ENCODE measurements around the gene USH1G.
A peak's percentile ranks its signal among the peaks of the same experiment; 100 is the strongest.

Gene USH1G

DNA sequence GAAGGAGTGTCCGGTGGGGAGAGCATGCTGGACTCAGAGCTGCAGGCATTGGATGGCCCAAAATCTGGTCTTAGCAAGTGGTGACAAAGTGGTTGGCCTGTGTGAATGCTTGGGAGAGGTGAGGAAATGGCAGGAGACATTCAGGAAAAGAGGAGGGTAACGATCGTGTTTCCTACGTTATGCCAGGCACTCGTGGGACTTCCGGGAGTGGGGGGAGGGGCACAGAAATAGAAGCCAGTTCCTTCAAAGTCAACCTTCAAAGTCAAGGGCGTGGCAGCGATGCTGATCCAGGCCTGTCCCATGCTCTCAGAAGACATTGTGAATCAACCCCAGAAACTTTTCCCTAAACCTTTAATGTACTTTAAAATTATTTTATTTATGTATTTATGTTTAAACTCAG, 16.5 kb upstream of the USH1G start:
- H3K4me1 ChIP-seq (ENCODE audit: control insufficient read depth in 1 of 2, insufficient read depth in 2 of 2, low read length in 2 of 2): peaks cover 0 to 11% of the 10 kb centered on the region in 2 donors
- H3K36me3 ChIP-seq (ENCODE audit: control insufficient read depth in 1 of 2, insufficient read depth in 2 of 2, low read length in 2 of 2): no peaks in the 10 kb centered on the region
- no peaks in the 10 kb centered on the region for H3K9me3 ChIP-seq (ENCODE audit: control insufficient read depth in 1 of 2, low read length in 2 of 2)
- H3K27ac ChIP-seq (ENCODE audit: low read length): no peak overlapping the region
- peaks cover 32% of the 10 kb centered on the region for H3K27me3 ChIP-seq (ENCODE audit: low read depth, low read length)
- H3K4me3 ChIP-seq (ENCODE audit: low read depth in 1 of 2, low read length in 2 of 2): no peak overlapping the region

DNA sequence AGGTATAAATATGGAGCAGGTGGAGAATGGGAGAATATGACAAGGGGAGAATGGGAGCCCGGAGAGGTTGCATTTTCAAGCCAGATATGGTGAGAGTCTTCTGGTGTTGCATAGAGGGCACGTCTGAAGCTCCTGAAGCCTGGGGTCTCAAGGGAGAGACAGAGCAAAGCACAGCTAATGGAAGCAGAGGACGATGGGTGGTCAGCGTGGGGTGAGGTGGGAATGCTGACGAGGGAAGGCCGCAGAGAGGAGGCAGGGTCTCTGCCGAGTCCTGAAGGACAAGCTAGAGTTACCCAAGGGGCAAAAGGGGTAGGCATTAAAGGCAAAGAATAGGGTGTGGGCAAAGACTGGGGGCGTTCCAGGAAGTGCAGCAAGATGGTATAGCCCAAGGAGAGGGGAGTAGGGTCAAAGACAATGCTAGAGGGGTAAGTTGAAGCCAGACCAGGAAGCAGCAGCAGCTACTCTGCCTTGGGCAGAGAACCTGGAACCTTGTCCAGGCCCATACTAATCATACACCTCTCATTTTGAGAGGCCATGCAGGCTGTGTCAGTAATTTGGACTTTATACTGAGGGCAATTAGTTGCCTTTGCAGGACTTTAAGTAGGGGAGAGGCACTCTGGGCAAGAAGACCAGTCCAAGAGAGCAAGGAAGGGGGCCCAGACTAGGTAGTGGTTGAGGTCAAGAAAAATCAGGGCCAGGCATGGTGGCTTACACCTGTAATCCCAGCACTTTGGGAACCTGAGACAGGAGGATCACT, 15.3 kb upstream of the USH1G start:
- Histone ChIP-seq H3K9me3 (ENCODE audit: control insufficient read depth in 1 of 2, low read length in 2 of 2) (no peaks in the 10 kb centered on the region), H3K27ac (ENCODE audit: low read length) (no peak overlapping the region), H3K4me1 (ENCODE audit: control insufficient read depth in 1 of 2, insufficient read depth in 2 of 2, low read length in 2 of 2) (peaks cover 0 to 11% of the 10 kb centered on the region in 2 donors), H3K27me3 (ENCODE audit: low read depth, low read length) (peaks cover 36% of the 10 kb centered on the region), H3K36me3 (ENCODE audit: control insufficient read depth in 1 of 2, insufficient read depth in 2 of 2, low read length in 2 of 2) (no peaks in the 10 kb centered on the region), H3K4me3 (ENCODE audit: low read depth in 1 of 2, low read length in 2 of 2) (no peak overlapping the region)

GRCh38 chr17:74937064-74938051, 14.3 kb upstream of the USH1G start:
- H3K27ac ChIP-seq (ENCODE audit: low read length): no peak overlapping the region
- H3K27me3 ChIP-seq (ENCODE audit: low read depth, low read length): peaks cover 40% of the 10 kb centered on the region
- H3K9me3 ChIP-seq (ENCODE audit: control insufficient read depth in 1 of 2, low read length in 2 of 2): no peaks in the 10 kb centered on the region
- H3K4me3 ChIP-seq (ENCODE audit: low read depth in 1 of 2, low read length in 2 of 2): no peak overlapping the region
- H3K4me1 ChIP-seq (ENCODE audit: control insufficient read depth in 1 of 2, insufficient read depth in 2 of 2, low read length in 2 of 2): peaks cover 0 to 11% of the 10 kb centered on the region in 2 donors
- H3K36me3 ChIP-seq (ENCODE audit: control insufficient read depth in 1 of 2, insufficient read depth in 2 of 2, low read length in 2 of 2): no peaks in the 10 kb centered on the region

DNA sequence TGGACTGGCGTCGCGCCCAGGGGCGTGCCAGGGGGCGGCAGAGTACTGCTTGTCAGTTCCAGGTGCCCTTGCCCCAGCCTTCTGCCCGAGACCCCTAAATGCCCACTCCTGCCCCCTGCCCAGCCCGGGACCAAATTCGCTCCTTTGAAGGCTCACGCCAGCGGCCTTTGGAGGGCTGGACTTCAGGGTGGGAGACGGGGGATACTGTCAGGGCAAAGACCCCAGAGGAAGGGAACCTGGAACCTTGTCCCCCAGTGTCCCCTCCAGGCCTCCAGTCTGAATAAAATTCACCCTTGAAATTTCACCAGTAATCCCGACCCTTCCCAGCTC, 13.4 kb upstream of the USH1G start:
- H3K4me1 ChIP-seq (ENCODE audit: control insufficient read depth in 1 of 2, insufficient read depth in 2 of 2, low read length in 2 of 2): peaks cover 0 to 11% of the 10 kb centered on the region in 2 donors
- H3K27ac ChIP-seq (ENCODE audit: low read length): no peak overlapping the region
- H3K27me3 ChIP-seq (ENCODE audit: low read depth, low read length): peaks cover 40% of the 10 kb centered on the region
- H3K4me3 ChIP-seq (ENCODE audit: low read depth in 1 of 2, low read length in 2 of 2): peak overlapping the region in 1 of 2 donors; percentile 25
- H3K36me3 ChIP-seq (ENCODE audit: control insufficient read depth in 1 of 2, insufficient read depth in 2 of 2, low read length in 2 of 2): no peaks in the 10 kb centered on the region
- no peaks in the 10 kb centered on the region for H3K9me3 ChIP-seq (ENCODE audit: control insufficient read depth in 1 of 2, low read length in 2 of 2)

- no peaks in the 10 kb centered on the region for H3K36me3 ChIP-seq (ENCODE audit: control insufficient read depth in 1 of 2, insufficient read depth in 2 of 2, low read length in 2 of 2)
- peaks cover 40% of the 10 kb centered on the region for H3K27me3 ChIP-seq (ENCODE audit: low read depth, low read length)
- peak within 1 kb of the TSS in 1 of 2 donors; percentile 25 for H3K4me3 ChIP-seq (ENCODE audit: low read depth in 1 of 2, low read length in 2 of 2)
- H3K4me1 ChIP-seq (ENCODE audit: control insufficient read depth in 1 of 2, insufficient read depth in 2 of 2, low read length in 2 of 2): peaks cover 0 to 11% of the 10 kb centered on the region in 2 donors
- no peaks in the 10 kb centered on the region for H3K9me3 ChIP-seq (ENCODE audit: control insufficient read depth in 1 of 2, low read length in 2 of 2)
- H3K27ac ChIP-seq (ENCODE audit: low read length): no peak within 1 kb of the TSS
Observed at GRCh38 chr17:74935585-74936469, 12.8 kb upstream of the USH1G start, which contains the start of gene OTOP3. OTOP3 (plus strand) TSS chr17:74935898; CDS start chr17:74935922, 24 bp downstream.

- Histone ChIP-seq H3K27me3 (ENCODE audit: low read depth, low read length) (peaks cover 40% of the 10 kb centered on the region), H3K4me1 (ENCODE audit: control insufficient read depth in 1 of 2, insufficient read depth in 2 of 2, low read length in 2 of 2) (peaks cover 0 to 11% of the 10 kb centered on the region in 2 donors), H3K4me3 (ENCODE audit: low read depth in 1 of 2, low read length in 2 of 2) (no peak overlapping the region), H3K36me3 (ENCODE audit: control insufficient read depth in 1 of 2, insufficient read depth in 2 of 2, low read length in 2 of 2) (no peaks in the 10 kb centered on the region), H3K27ac (ENCODE audit: low read length) (no peak overlapping the region), H3K9me3 (ENCODE audit: control insufficient read depth in 1 of 2, low read length in 2 of 2) (no peaks in the 10 kb centered on the region)
Observed at GRCh38 chr17:74935048-74935447, 12.0 kb upstream of the USH1G start.

DNA sequence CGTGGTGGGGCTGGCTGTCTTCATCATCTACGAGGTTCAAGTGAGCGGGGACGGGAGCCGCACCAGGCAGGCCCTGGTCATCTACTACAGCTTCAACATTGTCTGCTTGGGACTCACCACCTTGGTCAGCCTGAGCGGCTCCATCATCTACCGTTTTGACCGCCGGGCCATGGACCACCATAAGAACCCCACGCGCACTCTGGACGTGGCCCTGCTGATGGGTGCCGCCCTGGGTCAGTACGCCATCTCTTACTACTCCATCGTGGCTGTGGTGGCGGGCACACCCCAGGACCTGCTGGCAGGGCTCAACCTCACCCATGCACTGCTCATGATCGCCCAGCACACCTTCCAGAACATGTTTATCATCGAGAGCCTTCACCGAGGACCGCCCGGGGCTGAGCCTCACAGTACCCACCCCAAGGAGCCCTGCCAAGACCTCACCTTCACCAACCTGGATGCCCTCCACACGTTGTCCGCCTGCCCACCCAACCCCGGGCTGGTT, 7.5 kb upstream of the USH1G start:
- Histone ChIP-seq H3K27ac (ENCODE audit: low read length) (no peak overlapping the region), H3K4me3 (ENCODE audit: low read depth in 1 of 2, low read length in 2 of 2) (no peak overlapping the region), H3K9me3 (ENCODE audit: control insufficient read depth in 1 of 2, low read length in 2 of 2) (no peaks in the 10 kb centered on the region), H3K36me3 (ENCODE audit: control insufficient read depth in 1 of 2, insufficient read depth in 2 of 2, low read length in 2 of 2) (no peaks in the 10 kb centered on the region), H3K4me1 (ENCODE audit: control insufficient read depth in 1 of 2, insufficient read depth in 2 of 2, low read length in 2 of 2) (peaks cover 0 to 3% of the 10 kb centered on the region in 2 donors), H3K27me3 (ENCODE audit: low read depth, low read length) (peaks cover 33% of the 10 kb centered on the region)

GRCh38 chr17:74928786-74929185, 5.7 kb upstream of the USH1G start:
- peaks cover 0 to 10% of the 10 kb centered on the region in 2 donors for H3K4me1 ChIP-seq (ENCODE audit: control insufficient read depth in 1 of 2, insufficient read depth in 2 of 2, low read length in 2 of 2)
- H3K9me3 ChIP-seq (ENCODE audit: control insufficient read depth in 1 of 2, low read length in 2 of 2): no peaks in the 10 kb centered on the region
- H3K27ac ChIP-seq (ENCODE audit: low read length): no peak overlapping the region
- no peak overlapping the region for H3K4me3 ChIP-seq (ENCODE audit: low read depth in 1 of 2, low read length in 2 of 2)
- H3K27me3 ChIP-seq (ENCODE audit: low read depth, low read length): peaks cover 42% of the 10 kb centered on the region
- H3K36me3 ChIP-seq (ENCODE audit: control insufficient read depth in 1 of 2, insufficient read depth in 2 of 2, low read length in 2 of 2): no peaks in the 10 kb centered on the region

DNA sequence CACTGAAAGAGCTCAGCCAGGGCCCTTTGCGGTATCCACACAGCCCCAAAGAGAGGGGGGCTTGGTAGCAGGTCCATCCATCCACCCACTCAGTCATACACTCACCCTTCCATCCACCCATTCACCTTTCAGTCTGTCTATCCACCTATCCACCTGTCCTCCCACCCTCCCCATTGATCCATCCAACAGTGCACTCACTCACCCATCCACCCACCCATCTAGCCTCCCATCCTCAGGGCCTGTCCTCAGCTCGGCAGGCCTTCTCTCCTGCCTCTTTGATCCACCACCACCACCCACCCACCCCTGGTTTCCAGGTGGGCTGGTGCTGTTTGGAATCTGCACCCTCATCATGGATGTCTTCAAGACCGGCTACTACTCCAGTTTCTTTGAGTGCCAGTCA, 2.2 kb upstream of the USH1G start:
- no peak overlapping the region for H3K27ac ChIP-seq (ENCODE audit: low read length)
- peaks cover 45% of the 10 kb centered on the region for H3K27me3 ChIP-seq (ENCODE audit: low read depth, low read length)
- no peak overlapping the region for H3K4me3 ChIP-seq (ENCODE audit: low read depth in 1 of 2, low read length in 2 of 2)
- no peaks in the 10 kb centered on the region for H3K36me3 ChIP-seq (ENCODE audit: control insufficient read depth in 1 of 2, insufficient read depth in 2 of 2, low read length in 2 of 2)
- H3K4me1 ChIP-seq (ENCODE audit: control insufficient read depth in 1 of 2, insufficient read depth in 2 of 2, low read length in 2 of 2): peaks cover 0 to 24% of the 10 kb centered on the region in 2 donors
- no peaks in the 10 kb centered on the region for H3K9me3 ChIP-seq (ENCODE audit: control insufficient read depth in 1 of 2, low read length in 2 of 2)

DNA sequence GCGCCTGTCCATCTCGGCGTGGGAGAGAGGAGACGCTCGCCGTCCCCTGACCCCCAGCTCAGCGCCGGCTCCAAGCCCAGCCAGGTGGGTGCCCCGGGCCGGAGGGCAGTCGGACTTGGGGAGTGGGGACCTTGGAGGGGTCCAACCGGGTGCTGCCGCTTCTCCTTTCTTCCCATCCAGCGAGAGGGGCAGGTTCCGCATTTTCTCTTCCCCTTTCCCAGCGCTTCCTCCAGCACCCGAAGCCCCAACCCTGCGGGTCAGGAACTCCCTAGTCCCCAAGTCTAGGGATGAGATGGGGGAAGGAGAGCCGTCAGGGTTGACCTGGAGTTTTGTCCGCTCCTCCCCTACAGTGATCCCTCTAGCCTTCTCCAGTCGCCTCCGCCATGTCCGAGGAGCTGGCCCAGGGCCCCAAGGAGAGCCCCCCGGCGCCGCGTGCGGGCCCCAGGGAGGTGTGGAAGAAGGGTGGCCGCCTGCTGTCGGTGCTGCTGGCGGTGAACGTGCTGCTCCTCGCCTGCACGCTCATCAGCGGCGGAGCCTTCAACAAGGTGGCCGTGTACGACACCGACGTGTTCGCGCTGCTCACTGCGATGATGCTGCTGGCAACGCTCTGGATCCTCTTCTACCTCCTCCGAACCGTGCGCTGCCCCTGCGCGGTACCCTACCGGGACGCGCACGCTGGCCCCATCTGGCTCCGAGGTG, 1.3 kb upstream of the USH1G start, which contains the start of gene OTOP2:
Gene OTOP2, plus strand, starts transcription at position 24 of the 699 bp plus-strand sequence. Its CDS starts 360 bp downstream, at position 384.
- peaks cover 45% of the 10 kb centered on the region for H3K27me3 ChIP-seq (ENCODE audit: low read depth, low read length)
- no peak within 1 kb of the TSS for H3K27ac ChIP-seq (ENCODE audit: low read length)
- peaks cover 0 to 24% of the 10 kb centered on the region in 2 donors for H3K4me1 ChIP-seq (ENCODE audit: control insufficient read depth in 1 of 2, insufficient read depth in 2 of 2, low read length in 2 of 2)
- H3K4me3 ChIP-seq (ENCODE audit: low read depth in 1 of 2, low read length in 2 of 2): peak within 1 kb of the TSS in 1 of 2 donors; percentile 46
- H3K36me3 ChIP-seq (ENCODE audit: control insufficient read depth in 1 of 2, insufficient read depth in 2 of 2, low read length in 2 of 2): no peaks in the 10 kb centered on the region
- no peaks in the 10 kb centered on the region for H3K9me3 ChIP-seq (ENCODE audit: control insufficient read depth in 1 of 2, low read length in 2 of 2)

Data from muscle layer of duodenum (tissue), 2 donors.